Endodermal cell (in vitro differentiated cells): ENCODE results near the gene ASPSCR1. TPM values are rescaled to one million over a fixed set of nuclear protein-coding genes. Genes with fewer than 3 reads are reported as not detected.

Experiments
- DNase-seq: peaks from one replicate; pipeline ENCODE4 v3.0.0-alpha.2; 2017
- H3K27ac ChIP-seq: 2 replicates; pipeline ENCODE4 v1.5.1; 2013; ENCODE audit warnings: mild to moderate bottlenecking, low read depth, low read length, moderate library complexity
- H3K27me3 ChIP-seq: 2 replicates; pipeline ENCODE4 v1.6.1; 2013; ENCODE audit warnings: mild to moderate bottlenecking, low read length, moderate library complexity; ENCODE audit not compliant: insufficient read depth, control insufficient read depth, poor library complexity, severe bottlenecking
- H3K36me3 ChIP-seq: 2 replicates; pipeline ENCODE4 v1.7.0; 2013; ENCODE audit warnings: mild to moderate bottlenecking, low read length, moderate library complexity; ENCODE audit not compliant: control insufficient read depth, insufficient read depth
- H3K4me1 ChIP-seq: one replicate; pipeline ENCODE4 v1.7.0; 2013; ENCODE audit warnings: low read length; ENCODE audit not compliant: control insufficient read depth, insufficient read depth
- H3K4me3 ChIP-seq: 2 replicates; pipeline ENCODE4 v1.5.1; 2013; ENCODE audit warnings: mild to moderate bottlenecking, low read length, moderate library complexity
- H3K9ac ChIP-seq: 2 replicates; pipeline ENCODE4 v1.6.1; 2013; ENCODE audit warnings: mild to moderate bottlenecking, low read length, moderate library complexity; ENCODE audit not compliant: poor library complexity, severe bottlenecking; ENCODE audit errors: extremely low read depth
- H3K9me3 ChIP-seq: 2 replicates; pipeline ENCODE4 v1.6.1; 2013; ENCODE audit warnings: mild to moderate bottlenecking, low read length, moderate library complexity; ENCODE audit not compliant: control insufficient read depth
- H3K27ac Mint-ChIP-seq: 2 replicates; pipeline ENCODE4 v1.8.0; 2020; ENCODE audit warnings: mixed read lengths
- H3K27me3 Mint-ChIP-seq: 2 replicates; pipeline ENCODE4 v1.8.0; 2021; ENCODE audit warnings: mild to moderate bottlenecking, mixed read lengths; ENCODE audit not compliant: insufficient read depth
- H3K36me3 Mint-ChIP-seq: 2 replicates; pipeline ENCODE4 v1.8.0; 2020; ENCODE audit warnings: low read depth, mixed read lengths
- H3K4me1 Mint-ChIP-seq: 2 replicates; pipeline ENCODE4 v1.8.0; 2020; ENCODE audit warnings: mixed read lengths
- H3K4me3 Mint-ChIP-seq: 2 replicates; pipeline ENCODE4 v1.8.0; 2020; ENCODE audit warnings: mild to moderate bottlenecking, moderate library complexity, mixed read lengths
- H3K9me3 Mint-ChIP-seq: 2 replicates; pipeline ENCODE4 v1.8.0; 2020; ENCODE audit warnings: mild to moderate bottlenecking, mixed read lengths
- CTCF ChIP-seq: fragments of 200-600 bp; sonication (generic); conservative IDR thresholded peaks from 2 replicates; pipeline ENCODE4 v1.5.0; 2021; ENCODE audit warnings: antibody characterized with exemption, mild to moderate bottlenecking
- WGBS, 2 experiments: methylation state at CpG; one replicate each; pipeline versions ENCODE4 v1.1.5 to v1.1.7; 2013; ENCODE audit warnings: missing lambda C conversion rate in 2 of 2, mixed read lengths in 1 of 2; ENCODE audit not compliant: insufficient coverage in 1 of 2, insufficient read length in 1 of 2; 5-methylcytosine and 5-hydroxymethylcytosine counted together
- total RNA-seq, 2 donors: library from RNA; stranded (reverse); fragmentation: NEBNext Ultra II Directional in 1 of 2; extraction: Animal tissue kit (Norgen Biotek cat#: 25700) in 1 of 2; gene quantifications; 2 replicates in 1 of 2; 3 replicates in 1 of 2; pipeline ENCODE4 v1.2.1, GENCODE V29; 2021

The ASPSCR1 gene
- total RNA-seq, 2 donors from 2014 or later: 50.8 to 65.4 TPM

- H3K27me3 ChIP-seq: no peaks in the 10 kb centered on the region
- H3K4me3 Mint-ChIP-seq: no peak overlapping the region
- no peak overlapping the region for H3K27ac Mint-ChIP-seq
- no peaks in the 10 kb centered on the region for H3K36me3 Mint-ChIP-seq
- TF ChIP-seq CTCF: no peak
- no peaks in the 10 kb centered on the region for H3K36me3 ChIP-seq
- H3K9ac ChIP-seq: no peak overlapping the region
- H3K9me3 ChIP-seq: no peaks in the 10 kb centered on the region
- no peaks in the 10 kb centered on the region for H3K27me3 Mint-ChIP-seq
- no peaks in the 10 kb centered on the region for H3K4me1 Mint-ChIP-seq
- H3K4me3 ChIP-seq: no peak overlapping the region
- H3K4me1 ChIP-seq: no peaks in the 10 kb centered on the region
- no peak for DNase-seq
- 89 to 98% methylated on average over 11 to 24 of the region's 24 CpGs for WGBS, 2 experiments
- no peak overlapping the region for H3K27ac ChIP-seq
- no peaks in the 10 kb centered on the region for H3K9me3 Mint-ChIP-seq
Observed at GRCh38 chr17:82006468-82007227, 29.2 kb downstream of the ASPSCR1 start.

GRCh38 chr17:82007228-82007494 lies 29.7 kb downstream of the ASPSCR1 start:
- H3K27me3 ChIP-seq: no peaks in the 10 kb centered on the region
- no peak overlapping the region for H3K27ac ChIP-seq
- no peak overlapping the region for H3K4me3 ChIP-seq
- TF ChIP-seq CTCF: no peak
- Mint-ChIP-seq H3K4me1 (no peaks in the 10 kb centered on the region), H3K27ac (no peak overlapping the region), H3K27me3 (no peaks in the 10 kb centered on the region), H3K36me3 (no peaks in the 10 kb centered on the region), H3K9me3 (no peaks in the 10 kb centered on the region), H3K4me3 (no peak overlapping the region)
- H3K9me3 ChIP-seq: no peaks in the 10 kb centered on the region
- no peaks in the 10 kb centered on the region for H3K4me1 ChIP-seq
- DNase-seq: no peak
- no peaks in the 10 kb centered on the region for H3K36me3 ChIP-seq
- no peak overlapping the region for H3K9ac ChIP-seq
- 91 to 96% methylated on average over 5 to 6 of the region's 6 CpGs for WGBS, 2 experiments

GRCh38 chr17:82007495-82008257 lies 30.2 kb downstream of the ASPSCR1 start:
- no peak for DNase-seq
- no peaks in the 10 kb centered on the region for H3K36me3 ChIP-seq
- H3K4me1 ChIP-seq: no peaks in the 10 kb centered on the region
- TF ChIP-seq CTCF: peak; percentile 37
- no peak overlapping the region for H3K9ac ChIP-seq
- H3K27me3 ChIP-seq: no peaks in the 10 kb centered on the region
- Mint-ChIP-seq H3K36me3 (no peaks in the 10 kb centered on the region), H3K4me1 (no peaks in the 10 kb centered on the region), H3K27ac (no peak overlapping the region), H3K9me3 (no peaks in the 10 kb centered on the region), H3K27me3 (no peaks in the 10 kb centered on the region), H3K4me3 (no peak overlapping the region)
- no peaks in the 10 kb centered on the region for H3K9me3 ChIP-seq
- no peak overlapping the region for H3K4me3 ChIP-seq
- peak overlapping the region; percentile 10 for H3K27ac ChIP-seq
- WGBS, 2 experiments: 94 to 95% methylated on average over 9 to 30 of the region's 30 CpGs
